ENCODE results near the gene USP25. TPM values are rescaled to one million over a fixed set of nuclear protein-coding genes. Genes with fewer than 3 reads are reported as not detected.

USP25 gene
- total RNA-seq, 1 donor = 62.7 TPM

DNA sequence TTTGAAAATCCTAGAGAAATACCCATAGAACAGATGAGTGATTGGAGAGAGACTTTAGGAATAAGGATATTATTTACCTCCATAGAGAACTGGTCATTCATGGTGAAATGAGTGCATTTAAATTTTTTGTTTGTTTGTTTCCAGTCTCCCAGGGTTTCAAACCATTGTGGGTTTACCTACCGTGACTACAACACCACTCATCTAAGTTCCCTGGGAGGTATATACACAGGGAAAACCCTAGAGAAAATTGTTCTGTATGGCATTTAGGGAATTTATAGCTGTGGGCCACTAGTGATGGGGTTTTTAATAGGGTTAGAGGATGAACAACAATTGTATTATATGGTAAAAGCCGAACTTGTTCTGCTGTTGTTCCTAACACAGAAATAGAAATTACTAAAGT, 109.2 kb downstream of the USP25 start:
- no peak overlapping the region for H3K4me3 ChIP-seq (ENCODE audit: low read length)
- H3K9me3 ChIP-seq (ENCODE audit: low read depth, low read length) = no peaks in the 10 kb centered on the region
- no peaks in the 10 kb centered on the region for H3K27me3 ChIP-seq (ENCODE audit: insufficient read depth, low read length)
- no peaks in the 10 kb centered on the region for H3K4me1 ChIP-seq (ENCODE audit: insufficient read depth, low read length)

GRCh38 chr21:15839601-15840000, 109.8 kb downstream of the USP25 start:
- Histone ChIP-seq H3K27me3 (ENCODE audit: insufficient read depth, low read length) (no peaks in the 10 kb centered on the region), H3K4me1 (ENCODE audit: insufficient read depth, low read length) (no peaks in the 10 kb centered on the region)

GRCh38 chr21:15840406-15840805, 110.6 kb downstream of the USP25 start:
- Histone ChIP-seq H3K27me3 (ENCODE audit: insufficient read depth, low read length) (no peaks in the 10 kb centered on the region), H3K4me1 (ENCODE audit: insufficient read depth, low read length) (no peaks in the 10 kb centered on the region), H3K4me3 (ENCODE audit: low read length) (no peak overlapping the region), H3K9me3 (ENCODE audit: low read depth, low read length) (no peaks in the 10 kb centered on the region)

More at GRCh38 chr21:15839601-15840000, 109.8 kb downstream of the USP25 start:
- H3K9me3 ChIP-seq (ENCODE audit: low read depth, low read length) = no peaks in the 10 kb centered on the region
- no peak overlapping the region for H3K4me3 ChIP-seq (ENCODE audit: low read length)

- no peaks in the 10 kb centered on the region for H3K4me1 ChIP-seq (ENCODE audit: insufficient read depth, low read length)
- no peak overlapping the region for H3K4me3 ChIP-seq (ENCODE audit: low read length)
- H3K9me3 ChIP-seq (ENCODE audit: low read depth, low read length) = no peaks in the 10 kb centered on the region
- H3K27me3 ChIP-seq (ENCODE audit: insufficient read depth, low read length) = no peaks in the 10 kb centered on the region
Measured at GRCh38 chr21:15841856-15842564, 112.2 kb downstream of the USP25 start.

DNA sequence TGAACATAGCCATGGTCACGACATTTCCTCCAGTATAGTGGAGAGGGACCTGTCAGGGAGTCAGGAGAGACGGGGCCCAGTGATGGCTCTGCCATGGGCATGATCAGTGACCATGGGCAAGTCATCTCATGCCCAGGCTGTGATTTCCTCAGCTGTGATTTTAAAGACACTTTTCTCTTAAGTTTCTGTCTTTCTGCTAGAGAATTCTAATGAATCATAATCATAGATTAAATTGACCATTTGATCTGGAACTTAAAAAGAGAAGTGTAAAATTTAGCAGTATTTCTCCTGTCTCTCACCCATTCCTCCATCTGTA, 112.7 kb downstream of the USP25 start:
- no peaks in the 10 kb centered on the region for H3K4me1 ChIP-seq (ENCODE audit: insufficient read depth, low read length)
- no peaks in the 10 kb centered on the region for H3K27me3 ChIP-seq (ENCODE audit: insufficient read depth, low read length)
- no peak overlapping the region for H3K4me3 ChIP-seq (ENCODE audit: low read length)
- no peaks in the 10 kb centered on the region for H3K9me3 ChIP-seq (ENCODE audit: low read depth, low read length)

DNA sequence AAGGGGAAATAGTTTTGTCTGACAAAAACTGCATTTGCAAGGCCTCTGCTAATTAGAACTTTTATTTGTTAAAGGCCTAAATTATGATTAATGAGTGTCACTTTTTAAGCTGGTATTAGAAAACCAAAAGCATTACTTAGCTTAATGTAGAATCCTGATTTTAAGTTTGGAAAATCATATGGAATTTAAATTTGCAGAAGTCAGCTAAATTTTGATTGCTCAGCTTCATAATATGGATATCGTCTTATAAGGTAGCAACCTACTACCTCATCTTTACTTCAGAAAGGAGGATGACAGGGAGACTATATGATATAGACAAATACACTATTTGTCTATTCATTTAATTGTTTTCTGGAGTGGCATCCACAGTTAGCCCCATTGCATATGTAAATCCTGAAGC, 114.0 kb downstream of the USP25 start:
- Histone ChIP-seq H3K4me3 (ENCODE audit: low read length) (no peak overlapping the region), H3K27me3 (ENCODE audit: insufficient read depth, low read length) (no peaks in the 10 kb centered on the region), H3K9me3 (ENCODE audit: low read depth, low read length) (no peaks in the 10 kb centered on the region), H3K4me1 (ENCODE audit: insufficient read depth, low read length) (no peaks in the 10 kb centered on the region)

DNA sequence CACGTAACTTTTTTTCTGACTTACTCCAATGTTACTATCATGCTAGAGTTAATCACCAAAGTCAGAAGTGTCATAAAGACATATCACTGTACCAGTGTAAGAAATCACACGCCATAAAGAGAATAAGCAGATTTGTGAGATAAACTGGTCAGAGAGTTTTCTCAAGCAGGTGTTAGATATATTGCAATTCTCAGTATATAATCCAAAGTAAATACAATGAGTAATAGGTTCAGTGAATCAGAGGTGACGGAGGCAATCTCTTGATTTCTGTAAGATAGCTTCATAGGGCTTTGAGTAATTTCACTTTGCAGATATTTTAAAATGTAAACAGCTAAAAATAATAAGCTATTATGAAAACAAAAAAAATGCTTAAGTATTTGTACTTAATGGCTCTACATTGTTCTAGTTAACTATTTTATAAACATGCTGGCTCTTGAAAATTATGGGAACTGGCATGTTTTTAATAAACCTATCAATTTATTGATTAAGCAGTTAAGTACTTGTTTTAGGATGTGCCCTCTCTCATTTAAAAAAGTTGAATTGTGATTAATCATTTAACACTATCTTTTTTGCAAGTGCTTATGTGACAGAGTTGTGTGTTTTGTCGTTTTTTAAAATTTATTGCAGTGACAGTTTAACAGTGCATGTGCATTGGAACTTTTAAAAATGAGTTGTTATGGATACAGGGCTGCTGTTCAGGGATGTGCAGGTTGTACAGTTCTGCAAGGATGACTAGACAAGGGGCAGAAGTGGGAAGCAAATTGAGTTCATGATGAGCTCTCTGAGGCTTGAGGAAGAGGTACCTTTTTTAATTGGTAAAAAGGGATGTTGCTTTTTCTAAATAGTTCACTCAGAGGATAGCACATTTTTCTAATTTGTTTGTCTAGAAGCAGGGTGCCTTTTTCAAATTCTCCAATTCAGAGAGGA, 119.1 kb downstream of the USP25 start:
- no peaks in the 10 kb centered on the region for H3K9me3 ChIP-seq (ENCODE audit: low read depth, low read length)
- H3K4me1 ChIP-seq (ENCODE audit: insufficient read depth, low read length) = no peaks in the 10 kb centered on the region
- H3K27me3 ChIP-seq (ENCODE audit: insufficient read depth, low read length) = no peaks in the 10 kb centered on the region
- no peak overlapping the region for H3K4me3 ChIP-seq (ENCODE audit: low read length)

GRCh38 chr21:15849927-15850326, 120.1 kb downstream of the USP25 start:
- H3K9me3 ChIP-seq (ENCODE audit: low read depth, low read length) = no peaks in the 10 kb centered on the region
- no peaks in the 10 kb centered on the region for H3K27me3 ChIP-seq (ENCODE audit: insufficient read depth, low read length)
- no peak overlapping the region for H3K4me3 ChIP-seq (ENCODE audit: low read length)
- no peaks in the 10 kb centered on the region for H3K4me1 ChIP-seq (ENCODE audit: insufficient read depth, low read length)

DNA sequence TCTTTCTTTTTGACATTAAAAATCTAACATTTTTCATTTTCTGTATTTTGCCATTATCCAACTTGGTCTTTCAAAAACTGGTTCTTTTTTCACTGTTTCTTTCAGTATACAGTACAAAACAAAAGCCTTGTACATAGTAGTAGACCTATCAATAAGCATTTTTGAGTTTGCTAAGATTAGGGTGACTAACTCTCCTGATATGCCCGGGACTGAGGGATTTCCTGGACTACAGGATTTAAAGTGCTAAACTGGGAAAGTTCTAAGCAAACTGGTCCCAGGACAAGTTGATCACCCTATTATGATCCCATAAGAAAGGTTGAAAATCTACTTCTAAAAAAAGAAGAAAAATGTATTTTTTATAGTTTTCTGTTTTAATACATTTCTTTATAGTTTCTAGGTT, 120.9 kb downstream of the USP25 start:
- Histone ChIP-seq H3K4me1 (ENCODE audit: insufficient read depth, low read length) (no peaks in the 10 kb centered on the region), H3K4me3 (ENCODE audit: low read length) (no peak overlapping the region), H3K9me3 (ENCODE audit: low read depth, low read length) (no peaks in the 10 kb centered on the region), H3K27me3 (ENCODE audit: insufficient read depth, low read length) (no peaks in the 10 kb centered on the region)

- no peak overlapping the region for H3K4me3 ChIP-seq (ENCODE audit: low read length)
- H3K4me1 ChIP-seq (ENCODE audit: insufficient read depth, low read length) = no peaks in the 10 kb centered on the region
- no peaks in the 10 kb centered on the region for H3K9me3 ChIP-seq (ENCODE audit: low read depth, low read length)
- no peaks in the 10 kb centered on the region for H3K27me3 ChIP-seq (ENCODE audit: insufficient read depth, low read length)
Measured at GRCh38 chr21:15852146-15852545, 122.4 kb downstream of the USP25 start.

DNA sequence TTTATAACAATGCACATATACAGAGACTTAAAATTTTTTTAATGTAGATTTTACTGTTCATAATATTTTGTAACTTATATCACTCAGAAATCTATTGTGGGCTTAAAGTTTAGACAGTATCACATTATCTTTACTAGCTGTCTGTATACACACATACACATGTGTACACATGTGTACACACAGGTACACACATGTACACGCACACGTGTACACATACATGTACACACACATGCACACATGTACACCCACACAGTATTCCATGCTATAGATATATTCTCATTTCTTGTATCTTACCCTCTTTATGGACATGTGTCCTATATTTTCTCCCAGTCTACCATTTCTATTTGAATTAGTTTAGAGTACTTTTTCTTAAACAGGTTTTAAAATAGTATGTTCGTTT, 123.3 kb downstream of the USP25 start:
- no peaks in the 10 kb centered on the region for H3K27me3 ChIP-seq (ENCODE audit: insufficient read depth, low read length)
- H3K4me3 ChIP-seq (ENCODE audit: low read length) = no peak overlapping the region
- no peaks in the 10 kb centered on the region for H3K4me1 ChIP-seq (ENCODE audit: insufficient read depth, low read length)
- no peaks in the 10 kb centered on the region for H3K9me3 ChIP-seq (ENCODE audit: low read depth, low read length)

GRCh38 chr21:15856813-15857212, 127.0 kb downstream of the USP25 start:
- no peaks in the 10 kb centered on the region for H3K9me3 ChIP-seq (ENCODE audit: low read depth, low read length)
- no peaks in the 10 kb centered on the region for H3K4me1 ChIP-seq (ENCODE audit: insufficient read depth, low read length)
- H3K27me3 ChIP-seq (ENCODE audit: insufficient read depth, low read length) = no peaks in the 10 kb centered on the region
- no peak overlapping the region for H3K4me3 ChIP-seq (ENCODE audit: low read length)

GRCh38 chr21:15857740-15858139, 128.0 kb downstream of the USP25 start:
- H3K4me3 ChIP-seq (ENCODE audit: low read length) = no peak overlapping the region
- H3K9me3 ChIP-seq (ENCODE audit: low read depth, low read length) = no peaks in the 10 kb centered on the region
- no peaks in the 10 kb centered on the region for H3K4me1 ChIP-seq (ENCODE audit: insufficient read depth, low read length)
- no peaks in the 10 kb centered on the region for H3K27me3 ChIP-seq (ENCODE audit: insufficient read depth, low read length)

DNA sequence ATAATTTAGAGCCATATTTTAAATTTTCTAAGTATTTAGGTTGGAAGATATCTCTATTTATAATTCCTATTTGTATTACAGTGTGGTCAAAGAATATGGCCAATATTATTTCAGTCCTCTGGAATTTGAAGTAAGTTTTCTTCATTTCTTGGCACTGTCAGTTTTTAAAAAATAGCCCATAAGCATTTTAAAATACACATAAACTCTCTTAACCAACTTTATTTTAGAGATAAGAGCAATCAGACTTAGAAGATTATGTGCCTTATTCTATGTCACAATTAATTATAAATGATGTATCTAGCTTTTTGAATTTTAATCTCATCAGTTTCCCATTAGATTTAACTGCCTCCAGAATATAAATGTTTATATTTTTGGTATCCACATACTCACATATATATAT, 130.8 kb downstream of the USP25 start:
- Histone ChIP-seq H3K9me3 (ENCODE audit: low read depth, low read length) (no peaks in the 10 kb centered on the region), H3K4me3 (ENCODE audit: low read length) (no peak overlapping the region), H3K4me1 (ENCODE audit: insufficient read depth, low read length) (no peaks in the 10 kb centered on the region), H3K27me3 (ENCODE audit: insufficient read depth, low read length) (no peaks in the 10 kb centered on the region)

- no peaks in the 10 kb centered on the region for H3K9me3 ChIP-seq (ENCODE audit: low read depth, low read length)
- H3K27me3 ChIP-seq (ENCODE audit: insufficient read depth, low read length) = no peaks in the 10 kb centered on the region
- no peaks in the 10 kb centered on the region for H3K4me1 ChIP-seq (ENCODE audit: insufficient read depth, low read length)
- no peak overlapping the region for H3K4me3 ChIP-seq (ENCODE audit: low read length)
Measured at GRCh38 chr21:15868940-15869339, 139.2 kb downstream of the USP25 start.

GRCh38 chr21:15870819-15871218, 141.0 kb downstream of the USP25 start:
- no peaks in the 10 kb centered on the region for H3K9me3 ChIP-seq (ENCODE audit: low read depth, low read length)
- no peaks in the 10 kb centered on the region for H3K4me1 ChIP-seq (ENCODE audit: insufficient read depth, low read length)
- H3K4me3 ChIP-seq (ENCODE audit: low read length) = no peak overlapping the region
- H3K27me3 ChIP-seq (ENCODE audit: insufficient read depth, low read length) = no peaks in the 10 kb centered on the region

Data from mononuclear cell (primary cell).